Adipose tissue (tissue), 3 donors: Measurements from ENCODE around the gene CNTN2. TPM values are rescaled to one million over a fixed set of nuclear protein-coding genes. Genes with fewer than 3 reads are reported as not detected.

Experiments used
- polyA plus RNA-seq, 3 donors: library from polyadenylated mRNA; stranded (reverse); fragments of 200-250 nt; gene quantifications; one replicate each; pipeline ENCODE4 v1.2.3, GENCODE V29; 2013
- donor health status: healthy with polysubstance abuse.
- donor health status: Bipolar disorder and iron deficiency.
- donor health status: healthy.

CNTN2 gene
- polyA plus RNA-seq, 3 donors, result 0.10 to 0.34 (median 0.22) TPM

Other genes starting within 250 kb of the CNTN2 start
- gene NFASC, start 172.3 kb upstream of the CNTN2 start, polyA plus RNA-seq, result 1 to 10 TPM; 2.1 to 9.6 (median 2.2) TPM
- gene TMEM81, start 41.2 kb downstream of the CNTN2 start, polyA plus RNA-seq, result 1 to 10 TPM; 1.1 to 1.8 (median 1.2) TPM
- gene RBBP5, start 78.8 kb downstream of the CNTN2 start, polyA plus RNA-seq, result 1 to 10 TPM; 4.2 to 6.0 (median 5.6) TPM
- gene DSTYK, start 168.5 kb downstream of the CNTN2 start, polyA plus RNA-seq, result 1 to 10 TPM; 2.7 to 5.2 (median 3.0) TPM
- 1 to 10 TPM in 1 of 3 donors, under 1 TPM in 2; 0.70 to 3.1 (median 0.92) TPM for gene TMCC2, start 184.7 kb downstream of the CNTN2 start, polyA plus RNA-seq